BJ (cell line): ENCODE measurements around the gene CHL1. TPM values are rescaled to one million over a fixed set of nuclear protein-coding genes. Genes with fewer than 3 reads are reported as not detected.

Experiments used
- CTCF ChIA-PET: fragments of 350-600 bp; formaldehyde crosslinking; extraction: SDS; loops from one replicate; lab custom pipeline; 2021; ENCODE audit warnings: antibody characterized with exemption, inconsistent platforms; lab: Yijun Ruan, JAX
- POLR2A ChIA-PET: fragments of 300-600 bp; sonication (Branson Sonifier 250); formaldehyde crosslinking; extraction: SDS; loops from one replicate; lab custom pipeline; 2021; ENCODE audit warnings: antibody characterized with exemption; lab: Charles Lee
- DNase-seq: peaks from one replicate; pipeline ENCODE4 v3.0.0-alpha.2; 2011; ENCODE audit warnings: low read depth
- H3K27me3 ChIP-seq: 2 replicates; pipeline ENCODE4 v1.6.0; 2011; ENCODE audit warnings: low read length; ENCODE audit not compliant: control insufficient read depth, insufficient read depth
- H3K36me3 ChIP-seq: 2 replicates; pipeline ENCODE4 v1.5.1; 2011; ENCODE audit warnings: low read length; ENCODE audit not compliant: control insufficient read depth, insufficient read depth
- H3K4me3 ChIP-seq: 2 replicates; pipeline ENCODE4 v1.5.1; 2011; ENCODE audit warnings: low read depth, mild to moderate bottlenecking, control low read depth, low read length
- polyA plus RNA-seq: library from polyadenylated mRNA; depleted of rRNA; stranded (reverse); fragments of >200 nt; gene quantifications from 2 replicates; pipeline ENCODE4 v1.2.3, GENCODE V29; 2011
- TF ChIP-seq, protein P1 (sequence below): IDR thresholded peaks from 2 replicates; pipeline ENCODE4 v1.5.1; 2011; ENCODE audit warnings: low read depth, mild to moderate bottlenecking, control low read depth, inconsistent platforms, low read length, moderate library complexity; ENCODE audit not compliant: insufficient read depth

Gene CHL1
- polyA plus RNA-seq, 1 experiment, result not detected

DNA sequence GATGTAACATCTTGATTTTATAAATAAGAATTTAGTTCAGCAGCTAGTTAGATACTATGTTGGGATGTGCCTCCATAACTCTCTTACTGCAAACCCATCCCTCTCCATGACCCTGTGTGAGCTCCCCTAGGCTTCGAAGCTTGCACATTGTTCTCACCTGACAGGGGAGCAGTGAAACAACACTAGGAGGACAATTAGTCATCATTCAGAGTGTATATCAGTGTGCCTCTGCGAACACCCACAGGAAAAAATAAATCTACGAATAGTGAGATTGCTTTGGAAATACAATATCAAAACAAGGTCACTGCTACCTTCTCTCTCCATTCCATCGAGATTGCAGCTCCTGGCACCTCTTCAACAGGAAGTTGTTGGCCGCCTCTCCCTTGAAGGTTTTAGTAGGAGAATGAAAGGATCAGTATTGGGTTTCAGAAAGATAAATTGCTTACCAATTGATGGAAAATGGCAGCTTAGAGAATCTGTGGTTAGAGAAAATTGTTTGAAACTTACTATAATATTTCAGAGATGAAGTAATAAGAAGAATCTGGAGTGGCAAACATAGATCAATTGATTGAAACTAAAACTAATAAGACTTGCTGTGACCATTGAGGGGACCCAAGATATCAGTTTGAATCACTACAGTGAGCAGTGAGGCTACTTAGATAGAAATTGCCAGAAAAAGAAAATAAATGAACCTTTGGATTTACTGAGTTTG is 103.2 kb downstream of the CHL1 start:
- DNase-seq, result no peak
- Histone ChIP-seq H3K36me3 (no peaks in the 10 kb centered on the region), H3K27me3 (no peaks in the 10 kb centered on the region), H3K4me3 (no peak overlapping the region)
- TF ChIP-seq, protein P1, sequence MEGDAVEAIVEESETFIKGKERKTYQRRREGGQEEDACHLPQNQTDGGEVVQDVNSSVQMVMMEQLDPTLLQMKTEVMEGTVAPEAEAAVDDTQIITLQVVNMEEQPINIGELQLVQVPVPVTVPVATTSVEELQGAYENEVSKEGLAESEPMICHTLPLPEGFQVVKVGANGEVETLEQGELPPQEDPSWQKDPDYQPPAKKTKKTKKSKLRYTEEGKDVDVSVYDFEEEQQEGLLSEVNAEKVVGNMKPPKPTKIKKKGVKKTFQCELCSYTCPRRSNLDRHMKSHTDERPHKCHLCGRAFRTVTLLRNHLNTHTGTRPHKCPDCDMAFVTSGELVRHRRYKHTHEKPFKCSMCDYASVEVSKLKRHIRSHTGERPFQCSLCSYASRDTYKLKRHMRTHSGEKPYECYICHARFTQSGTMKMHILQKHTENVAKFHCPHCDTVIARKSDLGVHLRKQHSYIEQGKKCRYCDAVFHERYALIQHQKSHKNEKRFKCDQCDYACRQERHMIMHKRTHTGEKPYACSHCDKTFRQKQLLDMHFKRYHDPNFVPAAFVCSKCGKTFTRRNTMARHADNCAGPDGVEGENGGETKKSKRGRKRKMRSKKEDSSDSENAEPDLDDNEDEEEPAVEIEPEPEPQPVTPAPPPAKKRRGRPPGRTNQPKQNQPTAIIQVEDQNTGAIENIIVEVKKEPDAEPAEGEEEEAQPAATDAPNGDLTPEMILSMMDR, result no peak
- ChIA-PET POLR2A (no interaction called here), CTCF (no interaction called here)

DNA sequence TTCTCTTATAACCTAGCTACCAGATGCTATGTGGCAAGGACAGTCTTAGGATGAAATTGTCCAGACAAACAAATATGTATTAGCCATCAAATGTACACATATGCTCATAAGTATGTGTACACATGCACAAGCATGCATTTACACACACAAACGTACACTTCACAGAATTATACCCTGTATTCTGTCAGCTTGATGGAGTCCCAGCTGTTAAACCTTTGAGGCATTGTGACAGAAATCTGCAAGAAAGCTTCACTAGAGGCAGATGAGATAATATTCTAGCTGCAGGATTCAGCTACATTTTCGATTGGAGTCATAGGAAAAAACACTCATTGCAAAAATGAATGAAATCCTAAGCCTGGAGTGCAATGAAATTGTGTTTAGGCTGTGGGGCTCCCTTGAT is 110.6 kb downstream of the CHL1 start:
- Histone ChIP-seq H3K36me3 (no peaks in the 10 kb centered on the region), H3K27me3 (no peaks in the 10 kb centered on the region), H3K4me3 (no peak overlapping the region)
- TF ChIP-seq, protein P1, result no peak
- DNase-seq, result no peak
- POLR2A ChIA-PET, result no interaction called here
- CTCF ChIA-PET, result no interaction called here

GRCh38 chr3:308597-309321 is 112.2 kb downstream of the CHL1 start:
- no peak for DNase-seq
- TF ChIP-seq, protein P1, result no peak
- Histone ChIP-seq H3K27me3 (no peaks in the 10 kb centered on the region), H3K4me3 (no peak overlapping the region), H3K36me3 (no peaks in the 10 kb centered on the region)
- ChIA-PET POLR2A (no interaction called here), CTCF (no interaction called here)

GRCh38 chr3:312160-312733 is 115.7 kb downstream of the CHL1 start:
- Histone ChIP-seq H3K4me3 (no peak overlapping the region), H3K36me3 (no peaks in the 10 kb centered on the region), H3K27me3 (no peaks in the 10 kb centered on the region)
- CTCF ChIA-PET, result interaction anchor here (0.6 kb wide), 1 partner anchor 1543 kb away, joined by 3 read pairs; no protein-coding TSS in a partner anchor
- DNase-seq, result no peak
- TF ChIP-seq, protein P1, result no peak
- POLR2A ChIA-PET, result no interaction called here

- TF ChIP-seq, protein P1, result no peak
- Histone ChIP-seq H3K4me3 (no peak overlapping the region), H3K36me3 (no peaks in the 10 kb centered on the region), H3K27me3 (no peaks in the 10 kb centered on the region)
- DNase-seq, result no peak
- POLR2A ChIA-PET, result no interaction called here
- CTCF ChIA-PET, result interaction anchor here (0.6 kb wide), 1 partner anchor 1542 kb away, joined by 3 read pairs; no protein-coding TSS in a partner anchor
Observed at GRCh38 chr3:312911-313310, 116.3 kb downstream of the CHL1 start.
